Ovary (tissue), 9 donors: ENCODE data around the gene DRD4. TPM values are rescaled to one million over a fixed set of nuclear protein-coding genes. Genes with fewer than 3 reads are reported as not detected.

Source experiments
- DNase-seq, 5 donors: peaks; one replicate each; pipeline ENCODE4 v3.0.0-alpha.2; 2019 to 2020
- H3K27ac ChIP-seq, 2 donors: fragments of 200-600 bp; one replicate each; pipeline versions ENCODE4 v1.5.1 to v1.8.0; 2019 to 2022
- H3K27me3 ChIP-seq: fragments of 200-600 bp; one replicate; pipeline ENCODE4 v1.8.0; 2022
- H3K36me3 ChIP-seq: fragments of 200-600 bp; sonication (generic); one replicate; pipeline ENCODE4 v1.5.1; 2019
- H3K4me1 ChIP-seq: one replicate; pipeline ENCODE4 v1.8.1; 2013; ENCODE audit warnings: mild to moderate bottlenecking, moderate library complexity; ENCODE audit not compliant: insufficient read depth
- H3K4me3 ChIP-seq: fragments of 200-600 bp; sonication (generic); one replicate; pipeline ENCODE4 v1.5.1; 2017
- H3K9me3 ChIP-seq, 2 donors: fragments of 200-600 bp in 1 of 2; sonication (generic) in 1 of 2; one replicate each; pipeline versions ENCODE4 v1.5.1 to v1.8.1; 2013 to 2019; ENCODE audit warnings: mild to moderate bottlenecking in 1 of 2, moderate library complexity in 1 of 2
- CTCF ChIP-seq, 3 donors: fragments of 450-650 bp in 2 of 3; fragments of 200-600 bp in 1 of 3; IDR thresholded peaks; one replicate each; pipeline versions ENCODE4 v1.5.1 to v1.8.0; 2016 to 2022; ENCODE audit warnings: antibody characterized with exemption in 3 of 3, mild to moderate bottlenecking in 1 of 3
- EP300 ChIP-seq: sonication (generic); formaldehyde crosslinking; IDR thresholded peaks from one replicate; pipeline ENCODE4 v1.6.1; 2017; ENCODE audit warnings: antibody characterized with exemption
- POLR2A ChIP-seq: fragments of 450-650 bp; IDR thresholded peaks from one replicate; pipeline ENCODE4 v1.6.1; 2017; ENCODE audit warnings: antibody characterized with exemption, mild to moderate bottlenecking, moderate library complexity
- WGBS, 3 donors: extraction: QIAGEN DNeasy Blood & Tissue Kit in 1 of 3; methylation state at CpG; one replicate each; pipeline versions ENCODE4 v1.1.5 to v1.1.7; 2013 to 2017; 5-methylcytosine and 5-hydroxymethylcytosine counted together
- intact Hi-C, 4 donors: fragments of 100-400 bp; cut with DNase I; formaldehyde crosslinking; loops; one replicate each; pipeline versions ENCODE4 v1.11.0 to v1.15.1; 2022 to 2023
- polyA plus RNA-seq, 2 donors: library from polyadenylated mRNA; stranded (reverse); fragments of 200-250 nt in 1 of 2; fragments of 350-450 nt in 1 of 2; fragmentation: Illumina TruSeq in 1 of 2; extraction: RNeasy Lipid Tissue Mini Kit (QIAGEN cat#74804) in 1 of 2; gene quantifications; one replicate each; pipeline ENCODE4 v1.2.3, GENCODE V29; 2013 to 2014
- total RNA-seq, 7 donors: library from RNA; depleted of rRNA in 2 of 7; stranded (reverse); fragments of >200 nt in 2 of 7; fragmentation: NEBNext Ultra II Directional in 3 of 7; extraction: Animal tissue kit (Norgen Biotek cat#: 25700) in 3 of 7; gene quantifications; one replicate each; pipeline versions ENCODE4 v1.1.0 to v1.2.4, GENCODE V29; 2016 to 2023
- donor health status: DM: no; HTN: no; CAD: no; lungs with moderate emphysema.
- donor health status: DM: no; HTN: no; CAD: no.
- donor health status: Bipolar disorder and iron deficiency.
- donor health status: DM: yes; HTN: yes; CAD: no.
- donor health status: DM: no; HTN: no; CAD: no.
- donor health status: DM: yes; HTN: yes; CAD: no.

The DRD4 gene
- total and polyA plus RNA-seq, 9 donors: 0.57 to 3.3 (median 1.6) TPM; not detected in 1

GRCh38 chr11:607971-608659 is 29.0 kb upstream of the DRD4 start:
- Histone ChIP-seq H3K4me3 (no peak overlapping the region), H3K27me3 (no peaks in the 10 kb centered on the region), H3K36me3 (no peaks in the 10 kb centered on the region), H3K27ac (no peak overlapping the region), H3K9me3 (no peaks in the 10 kb centered on the region), H3K4me1 (no peaks in the 10 kb centered on the region)
- WGBS, 3 donors: 75 to 82% (median 80%) methylated on average over 44 to 45 of the region's 45 CpGs
- intact Hi-C loops: no loop called here
- DNase-seq: peak in 2 of 5 donors; percentile 26 to 30
- no peak for TF ChIP-seq EP300
- TF ChIP-seq POLR2A: no peak
- no peak for TF ChIP-seq CTCF (IDR thresholded peaks at IDR 0.05)

GRCh38 chr11:608791-609251 is 28.2 kb upstream of the DRD4 start:
- Histone ChIP-seq H3K27me3 (no peaks in the 10 kb centered on the region), H3K4me1 (no peaks in the 10 kb centered on the region), H3K9me3 (no peaks in the 10 kb centered on the region), H3K27ac (no peak overlapping the region), H3K4me3 (no peak overlapping the region), H3K36me3 (no peaks in the 10 kb centered on the region)
- intact Hi-C loops: no loop called here
- TF ChIP-seq CTCF (IDR thresholded peaks at IDR 0.05) (no peak), EP300 (no peak), POLR2A (no peak)
- peak in 3 of 5 donors; percentile 22 to 47 (median 34) for DNase-seq
- WGBS, 3 donors: 85 to 91% (median 90%) methylated on average over 23 to 28 of the region's 28 CpGs

GRCh38 chr11:609341-609811 is 27.7 kb upstream of the DRD4 start:
- peak in 2 of 5 donors; percentile 24 to 41 for DNase-seq
- H3K4me3 ChIP-seq: no peak overlapping the region
- WGBS, 3 donors: 89 to 91% (median 89%) methylated on average over 24 to 28 of the region's 28 CpGs
- intact Hi-C loops: no loop called here
- H3K27me3 ChIP-seq: no peaks in the 10 kb centered on the region
- no peak for TF ChIP-seq CTCF (IDR thresholded peaks at IDR 0.05)
- no peak for TF ChIP-seq POLR2A
- TF ChIP-seq EP300: no peak
- H3K4me1 ChIP-seq: no peaks in the 10 kb centered on the region
- H3K27ac ChIP-seq: no peak overlapping the region
- no peaks in the 10 kb centered on the region for H3K9me3 ChIP-seq
- no peaks in the 10 kb centered on the region for H3K36me3 ChIP-seq

- Histone ChIP-seq H3K27ac (no peak overlapping the region), H3K4me1 (peaks cover 4% of the 10 kb centered on the region), H3K27me3 (no peaks in the 10 kb centered on the region), H3K4me3 (no peak overlapping the region), H3K36me3 (no peaks in the 10 kb centered on the region), H3K9me3 (no peaks in the 10 kb centered on the region)
- DNase-seq: peak in 2 of 5 donors; percentile 24 to 25
- WGBS, 3 donors: 90 to 92% (median 91%) methylated on average over 18 of the region's 18 CpGs
- intact Hi-C loops: loop anchor here in 1 of 4 donors (10.0 kb wide), 1 partner anchor 65 kb away; no protein-coding TSS in a partner anchor
- TF ChIP-seq EP300 (no peak), CTCF (IDR thresholded peaks at IDR 0.05) (no peak), POLR2A (no peak)
These were observed 26.8 kb upstream of the DRD4 start for GRCh38 chr11:610146-610801.
